ENCODE measurements around the gene GPR171.

Gene GPR171

GRCh38 chr3:151225040-151225975, 22.3 kb upstream of the GPR171 start:
- no peak overlapping the region for H3K4me3 ChIP-seq (ENCODE audit: control insufficient read depth, low read depth, low read length)
- TF ChIP-seq CTCF (conservative IDR thresholded peaks at IDR 0.05; ENCODE audit: control insufficient read depth, insufficient read depth, low read depth, low read length), result no peak
- no peak for DNase-seq (ENCODE audit: low read depth)

- no peak overlapping the region for H3K4me3 ChIP-seq (ENCODE audit: control insufficient read depth, low read depth, low read length)
- TF ChIP-seq CTCF (conservative IDR thresholded peaks at IDR 0.05; ENCODE audit: control insufficient read depth, insufficient read depth, low read depth, low read length), result no peak
- no peak for DNase-seq (ENCODE audit: low read depth)
Measured at GRCh38 chr3:151224268-151224866, 21.4 kb upstream of the GPR171 start.

- peak; percentile 85 for DNase-seq (ENCODE audit: low read depth)
- TF ChIP-seq CTCF (conservative IDR thresholded peaks at IDR 0.05; ENCODE audit: control insufficient read depth, insufficient read depth, low read depth, low read length), result no peak
- no peak overlapping the region for H3K4me3 ChIP-seq (ENCODE audit: control insufficient read depth, low read depth, low read length)
Measured at GRCh38 chr3:151219056-151219455, 16.0 kb upstream of the GPR171 start.

GRCh38 chr3:151218136-151218535, 15.1 kb upstream of the GPR171 start:
- TF ChIP-seq CTCF (conservative IDR thresholded peaks at IDR 0.05; ENCODE audit: control insufficient read depth, insufficient read depth, low read depth, low read length), result no peak
- no peak overlapping the region for H3K4me3 ChIP-seq (ENCODE audit: control insufficient read depth, low read depth, low read length)
- DNase-seq (ENCODE audit: low read depth), result no peak

- H3K4me3 ChIP-seq (ENCODE audit: control insufficient read depth, low read depth, low read length), result no peak overlapping the region
- TF ChIP-seq CTCF (conservative IDR thresholded peaks at IDR 0.05; ENCODE audit: control insufficient read depth, insufficient read depth, low read depth, low read length), result no peak
- peak; percentile 19 for DNase-seq (ENCODE audit: low read depth)
Measured at GRCh38 chr3:151216641-151217607, 13.9 kb upstream of the GPR171 start.

- DNase-seq (ENCODE audit: low read depth), result no peak
- no peak for TF ChIP-seq CTCF (conservative IDR thresholded peaks at IDR 0.05; ENCODE audit: control insufficient read depth, insufficient read depth, low read depth, low read length)
- no peak overlapping the region for H3K4me3 ChIP-seq (ENCODE audit: control insufficient read depth, low read depth, low read length)
Measured at GRCh38 chr3:151214459-151214858, 11.4 kb upstream of the GPR171 start.

Data from fibroblast of mammary gland (primary cell).